Epithelial cell of esophagus (primary cell): ENCODE measurements around the gene EXOC6.
"Not testable (repeated sequence)": the region's sequence is repeated elsewhere in the genome, so short reads cannot be mapped to it uniquely, and the experiment has no call there.

Source experiments
- DNase-seq: peaks from one replicate; pipeline ENCODE4 v3.0.0; 2010; ENCODE audit warnings: low read depth
- H3K4me3 ChIP-seq: 2 replicates; pipeline ENCODE4 v1.5.1; 2011; ENCODE audit warnings: mild to moderate bottlenecking, low read length, control low read depth
- TF ChIP-seq, protein P1 (sequence below): IDR thresholded peaks from 2 replicates; pipeline ENCODE4 v1.5.1; 2011; ENCODE audit warnings: low read depth, mild to moderate bottlenecking, low read length, control low read depth, inconsistent platforms; ENCODE audit not compliant: insufficient read depth; ENCODE audit errors: missing control alignments

The EXOC6 gene

GRCh38 chr10:92931597-92931996 is 83.3 kb downstream of the EXOC6 start:
- H3K4me3 ChIP-seq: no peak overlapping the region
- TF ChIP-seq, protein P1, sequence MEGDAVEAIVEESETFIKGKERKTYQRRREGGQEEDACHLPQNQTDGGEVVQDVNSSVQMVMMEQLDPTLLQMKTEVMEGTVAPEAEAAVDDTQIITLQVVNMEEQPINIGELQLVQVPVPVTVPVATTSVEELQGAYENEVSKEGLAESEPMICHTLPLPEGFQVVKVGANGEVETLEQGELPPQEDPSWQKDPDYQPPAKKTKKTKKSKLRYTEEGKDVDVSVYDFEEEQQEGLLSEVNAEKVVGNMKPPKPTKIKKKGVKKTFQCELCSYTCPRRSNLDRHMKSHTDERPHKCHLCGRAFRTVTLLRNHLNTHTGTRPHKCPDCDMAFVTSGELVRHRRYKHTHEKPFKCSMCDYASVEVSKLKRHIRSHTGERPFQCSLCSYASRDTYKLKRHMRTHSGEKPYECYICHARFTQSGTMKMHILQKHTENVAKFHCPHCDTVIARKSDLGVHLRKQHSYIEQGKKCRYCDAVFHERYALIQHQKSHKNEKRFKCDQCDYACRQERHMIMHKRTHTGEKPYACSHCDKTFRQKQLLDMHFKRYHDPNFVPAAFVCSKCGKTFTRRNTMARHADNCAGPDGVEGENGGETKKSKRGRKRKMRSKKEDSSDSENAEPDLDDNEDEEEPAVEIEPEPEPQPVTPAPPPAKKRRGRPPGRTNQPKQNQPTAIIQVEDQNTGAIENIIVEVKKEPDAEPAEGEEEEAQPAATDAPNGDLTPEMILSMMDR: no peak
- DNase-seq: no peak

GRCh38 chr10:92937876-92938275 is 89.6 kb downstream of the EXOC6 start:
- no peak for DNase-seq
- TF ChIP-seq, protein P1: no peak
- H3K4me3 ChIP-seq: no peak overlapping the region

GRCh38 chr10:92938841-92939240 is 90.5 kb downstream of the EXOC6 start:
- no peak for DNase-seq
- H3K4me3 ChIP-seq: no peak overlapping the region
- TF ChIP-seq, protein P1: no peak

GRCh38 chr10:92942226-92942625 is 93.9 kb downstream of the EXOC6 start:
- TF ChIP-seq, protein P1: no peak
- no peak overlapping the region for H3K4me3 ChIP-seq

GRCh38 chr10:92946491-92946890 is 98.2 kb downstream of the EXOC6 start:
- TF ChIP-seq, protein P1: no peak
- DNase-seq: no peak
- no peak overlapping the region for H3K4me3 ChIP-seq

More at GRCh38 chr10:92942226-92942625, 93.9 kb downstream of the EXOC6 start:
- DNase-seq: no peak

GRCh38 chr10:92952573-92952972 is 104.3 kb downstream of the EXOC6 start:
- not testable (repeated sequence) for DNase-seq, H3K4me3 ChIP-seq

DNA sequence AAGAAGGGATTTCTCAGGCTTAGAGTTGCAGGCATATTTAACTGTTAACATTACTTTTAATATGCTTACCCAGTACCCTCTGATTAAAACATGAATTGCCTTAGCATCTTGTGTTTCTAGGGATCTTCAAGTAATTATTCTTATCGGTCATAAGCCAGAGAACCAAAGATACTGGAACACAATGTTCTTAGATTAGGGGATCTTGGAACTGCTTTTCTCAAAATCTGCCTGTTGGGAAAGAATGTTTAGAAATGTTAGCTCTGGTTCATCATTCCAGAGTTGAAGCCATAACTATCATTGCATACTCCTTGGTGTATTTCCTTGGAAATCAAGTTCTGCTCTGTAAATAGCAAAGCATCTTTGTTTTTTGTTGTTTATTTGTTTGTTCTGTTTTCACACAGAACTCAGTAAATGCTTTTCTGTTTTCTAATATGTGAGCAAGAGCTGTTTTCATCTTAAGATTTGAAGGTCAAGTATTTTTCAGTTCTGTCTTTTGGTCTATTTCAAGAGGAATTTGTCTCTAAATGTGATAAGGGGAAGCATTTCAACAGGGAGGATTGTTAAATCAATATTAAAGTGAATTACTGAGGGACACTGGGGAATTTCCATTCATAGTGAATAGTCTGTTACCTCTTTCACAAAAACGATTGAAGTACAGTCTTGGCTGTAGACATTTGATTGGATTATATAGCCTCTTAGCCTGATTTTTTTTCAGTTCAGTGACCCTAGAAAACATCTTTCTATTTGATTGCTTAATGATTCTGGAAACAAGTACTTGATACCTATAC is 109.1 kb downstream of the EXOC6 start:
- no peak for DNase-seq
- H3K4me3 ChIP-seq: no peak overlapping the region
- TF ChIP-seq, protein P1: no peak

GRCh38 chr10:92961638-92962037 is 113.3 kb downstream of the EXOC6 start:
- no peak for DNase-seq
- H3K4me3 ChIP-seq: no peak overlapping the region
- TF ChIP-seq, protein P1: no peak
